CD4-positive, alpha-beta T cell treated with Interleukin-17A for 1 hour (primary cell): ENCODE measurements around the gene KCNA2.

ENCODE experiments used
- DNase-seq: peaks from one replicate; pipeline ENCODE4 v3.0.0-alpha.2; 2020

KCNA2 gene

GRCh38 chr1:110601332-110601731, 4.8 kb downstream of the KCNA2 start:
- DNase-seq: no peak

GRCh38 chr1:110600716-110601115, 5.4 kb downstream of the KCNA2 start:
- no peak for DNase-seq

GRCh38 chr1:110597966-110598365, 8.2 kb downstream of the KCNA2 start:
- no peak for DNase-seq

GRCh38 chr1:110596312-110596711, 9.8 kb downstream of the KCNA2 start:
- DNase-seq: no peak

- DNase-seq: no peak
Observed at GRCh38 chr1:110595353-110595710, 10.8 kb downstream of the KCNA2 start.

- DNase-seq: no peak
Observed at GRCh38 chr1:110594456-110595352, 11.5 kb downstream of the KCNA2 start.

GRCh38 chr1:110593902-110594301, 12.3 kb downstream of the KCNA2 start:
- no peak for DNase-seq

GRCh38 chr1:110591956-110592355, 14.2 kb downstream of the KCNA2 start:
- no peak for DNase-seq

GRCh38 chr1:110588991-110589390, 17.2 kb downstream of the KCNA2 start:
- DNase-seq: no peak

- no peak for DNase-seq
Observed at GRCh38 chr1:110588486-110588885, 17.7 kb downstream of the KCNA2 start.

- DNase-seq: no peak
Observed at GRCh38 chr1:110587906-110588305, 18.3 kb downstream of the KCNA2 start.

GRCh38 chr1:110585481-110585880, 20.7 kb downstream of the KCNA2 start:
- no peak for DNase-seq

- DNase-seq: no peak
Observed at GRCh38 chr1:110584045-110584444, 22.1 kb downstream of the KCNA2 start.

GRCh38 chr1:110583505-110583904, 22.7 kb downstream of the KCNA2 start:
- no peak for DNase-seq

- no peak for DNase-seq
Observed at GRCh38 chr1:110582378-110582777, 23.8 kb downstream of the KCNA2 start.

- no peak for DNase-seq
Observed at GRCh38 chr1:110581682-110582145, 24.4 kb downstream of the KCNA2 start.

GRCh38 chr1:110580244-110580643, 25.9 kb downstream of the KCNA2 start:
- DNase-seq: no peak

GRCh38 chr1:110579460-110579859, 26.7 kb downstream of the KCNA2 start:
- DNase-seq: no peak

GRCh38 chr1:110576441-110576840, 29.7 kb downstream of the KCNA2 start:
- DNase-seq: no peak

GRCh38 chr1:110573314-110573713, 32.8 kb downstream of the KCNA2 start:
- DNase-seq: no peak

GRCh38 chr1:110572751-110573150, 33.4 kb downstream of the KCNA2 start:
- no peak for DNase-seq

GRCh38 chr1:110570901-110571300, 35.3 kb downstream of the KCNA2 start:
- no peak for DNase-seq

- no peak for DNase-seq
Observed at GRCh38 chr1:110570307-110570706, 35.9 kb downstream of the KCNA2 start.

GRCh38 chr1:110566836-110567235, 39.3 kb downstream of the KCNA2 start:
- DNase-seq: no peak

GRCh38 chr1:110565565-110565964, 40.6 kb downstream of the KCNA2 start:
- no peak for DNase-seq
